M059J (cell line): ENCODE results near the gene GFER. TPM values are rescaled to one million over a fixed set of nuclear protein-coding genes. Genes with fewer than 3 reads are reported as not detected.
A peak's percentile ranks its signal among the peaks of the same experiment; 100 is the strongest.

Source experiments
- DNase-seq: peaks from one replicate; pipeline ENCODE4 v3.0.0-alpha.2; 2012; ENCODE audit warnings: low read depth
- total RNA-seq: library from RNA; depleted of rRNA; stranded (reverse); fragments of >200 nt; shearing (Covaris generic); gene quantifications from 2 replicates; pipeline ENCODE4 v1.2.3, GENCODE V29; 2014

Gene GFER
- total RNA-seq, 1 experiment from 2014 or later, result 21.0 TPM

- no peak for DNase-seq
Measured at GRCh38 chr16:1990351-1991134, 6.5 kb downstream of the GFER start.

- no peak for DNase-seq
Measured at GRCh38 chr16:1991135-1991551, 7.2 kb downstream of the GFER start.

- DNase-seq, result no peak
Measured at GRCh38 chr16:1991588-1991947, 7.6 kb downstream of the GFER start.

- DNase-seq, result peak; percentile 50
Measured at GRCh38 chr16:1991948-1992703, 8.1 kb downstream of the GFER start.

- no peak for DNase-seq
Measured at GRCh38 chr16:1992704-1993317, 8.8 kb downstream of the GFER start.

GRCh38 chr16:1993731-1994131 is 9.7 kb downstream of the GFER start:
- DNase-seq, result peak; percentile 52

GRCh38 chr16:1997494-1998359 is 13.7 kb downstream of the GFER start:
- peak; percentile 74 for DNase-seq

- no peak for DNase-seq
Measured at GRCh38 chr16:1998360-1998835, 14.4 kb downstream of the GFER start.

GRCh38 chr16:1998852-1999801 is 15.1 kb downstream of the GFER start:
- no peak for DNase-seq

- DNase-seq, result no peak
Measured at GRCh38 chr16:1999866-2000514, 16.0 kb downstream of the GFER start.

GRCh38 chr16:2001035-2001434 is 17.0 kb downstream of the GFER start:
- DNase-seq, result no peak

GRCh38 chr16:2001456-2002355 is 17.7 kb downstream of the GFER start:
- DNase-seq, result no peak

- no peak for DNase-seq
Measured at GRCh38 chr16:2002406-2003230, 18.6 kb downstream of the GFER start.

- no peak for DNase-seq
Measured at GRCh38 chr16:2003231-2003826, 19.3 kb downstream of the GFER start.

GRCh38 chr16:2003827-2004641 is 20.0 kb downstream of the GFER start:
- DNase-seq, result peak; percentile 51

GRCh38 chr16:2004795-2005517 is 21.0 kb downstream of the GFER start:
- no peak for DNase-seq
